HCT116 (cell line): Measurements from ENCODE around the gene TLE5. TPM values are rescaled to one million over a fixed set of nuclear protein-coding genes. Genes with fewer than 3 reads are reported as not detected.

ENCODE experiments used
- ATAC-seq: fragments of 200-7000 bp; cut with Tn5 transposase; 2 replicates; pipeline ENCODE4 v1.9.1; 2020; ENCODE audit warnings: mild to moderate bottlenecking, moderate library complexity
- BruUV-seq: library from RNA; stranded (reverse); fragments of 400-500 nt; replicated peaks from 2 replicates; lab custom pipeline; 2021; lab: Mats Ljungman, UMichigan
- CTCF ChIA-PET: fragments of 300-600 bp; sonication (Branson Sonifier 250); formaldehyde crosslinking; loops from one replicate; lab custom pipeline; 2021; ENCODE audit warnings: antibody characterized with exemption; lab: Charles Lee
- POLR2A ChIA-PET: fragments of 300-600, 350-600 bp; sonication (Branson Sonifier 250); formaldehyde crosslinking; loops from one replicate; lab custom pipeline; 2021; ENCODE audit warnings: antibody characterized with exemption; lab: Charles Lee
- RAD21 ChIA-PET, 2 experiments: fragments of 300-600 bp; sonication (Branson Sonifier 250); formaldehyde crosslinking; loops; one replicate each; lab custom pipeline; 2023; ENCODE audit warnings: low total read pairs in 2 of 2; ENCODE audit not compliant: uncharacterized antibody in 2 of 2, unreplicated experiment in 2 of 2, low non-redundant PET in 1 of 2; lab: Charles Lee
- DNase-seq: peaks from one replicate; pipeline ENCODE4 v3.0.0-alpha.2; 2010; ENCODE audit warnings: low read depth, low spot score
- H2AFZ ChIP-seq: fragments of 200-600 bp; shearing (Covaris generic), sonication (generic); 2 replicates; pipeline ENCODE4 v1.6.1; 2017; ENCODE audit warnings: low read depth, mixed run types, mixed read lengths, antibody characterized with exemption, low read length; ENCODE audit not compliant: poor library complexity, severe bottlenecking
- H3K27ac ChIP-seq: 2 replicates; pipeline ENCODE4 v1.5.1; 2012; ENCODE audit warnings: low read depth, low read length
- H3K27me3 ChIP-seq: fragments of 200-600 bp; sonication (generic); 2 replicates; pipeline ENCODE4 v1.6.1; 2016; ENCODE audit warnings: mixed run types, low read length, mixed read lengths; ENCODE audit not compliant: insufficient read depth
- H3K36me3 ChIP-seq, 2 experiments: fragments of 200-500 bp in 1 of 2; fragments of 200-600 bp in 1 of 2; sonication (Bioruptor generic) in 1 of 2; sonication (generic) in 1 of 2; 2 replicates each; pipeline versions ENCODE4 v1.5.1 to v1.6.1; 2014 to 2016; ENCODE audit warnings: low read length in 2 of 2, inconsistent platforms in 1 of 2, mixed read lengths in 1 of 2, mixed run types in 1 of 2; ENCODE audit not compliant: insufficient read depth in 2 of 2, control insufficient read depth in 1 of 2
- H3K4me1 ChIP-seq, 2 experiments: fragments of 200-600 bp in 1 of 2; sonication (generic) in 1 of 2; 2 replicates each; pipeline versions ENCODE4 v1.5.1 to v1.6.1; 2012 to 2017; ENCODE audit warnings: low read length in 2 of 2, inconsistent platforms in 1 of 2, mild to moderate bottlenecking in 1 of 2, mixed read lengths in 1 of 2, mixed run types in 1 of 2, moderate library complexity in 1 of 2; ENCODE audit not compliant: insufficient read depth in 2 of 2, control insufficient read depth in 1 of 2
- H3K4me2 ChIP-seq: fragments of 200-600 bp; sonication (generic); 2 replicates; pipeline ENCODE4 v1.6.1; 2017; ENCODE audit warnings: mixed run types, low read length, mixed read lengths
- H3K4me3 ChIP-seq, 2 experiments: fragments of 200-600 bp in 1 of 2; sonication (generic) in 1 of 2; replicated peaks in 1 of 2; 2 replicates each; pipeline ENCODE4 v1.5.1; 2011 to 2016; ENCODE audit warnings: low read length in 2 of 2, control low read depth in 1 of 2, low read depth in 1 of 2, mild to moderate bottlenecking in 1 of 2, mixed read lengths in 1 of 2, mixed run types in 1 of 2
- H3K79me2 ChIP-seq: fragments of 200-600 bp; sonication (generic); 2 replicates; pipeline ENCODE4 v1.6.1; 2017; ENCODE audit warnings: mild to moderate bottlenecking, mixed run types, low read length, moderate library complexity, mixed read lengths; ENCODE audit not compliant: insufficient read depth
- H3K9ac ChIP-seq: fragments of 200-600 bp; sonication (generic); 2 replicates; pipeline ENCODE4 v1.6.1; 2016; ENCODE audit warnings: low read length, mixed read lengths
- H3K9me2 ChIP-seq: fragments of 200-600 bp; sonication (generic), shearing (Covaris generic); 2 replicates; pipeline ENCODE4 v1.6.1; 2017; ENCODE audit warnings: mixed run types, mild to moderate bottlenecking, moderate library complexity; ENCODE audit not compliant: insufficient read depth
- H3K9me3 ChIP-seq, 2 experiments: fragments of 200-500 bp in 1 of 2; fragments of 200-600 bp in 1 of 2; sonication (Bioruptor generic) in 1 of 2; sonication (generic) in 1 of 2; 2 replicates each; pipeline ENCODE4 v1.6.1; 2014 to 2017; ENCODE audit warnings: low read length in 2 of 2, mixed read lengths in 2 of 2, inconsistent platforms in 1 of 2, low read depth in 1 of 2, mild to moderate bottlenecking in 1 of 2, mixed run types in 1 of 2, moderate library complexity in 1 of 2; ENCODE audit not compliant: control insufficient read depth in 1 of 2, insufficient read depth in 1 of 2
- H4K20me1 ChIP-seq: fragments of 200-600 bp; sonication (generic), shearing (Covaris generic); 2 replicates; pipeline ENCODE4 v1.6.1; 2017; ENCODE audit warnings: mixed run types, mild to moderate bottlenecking, moderate library complexity; ENCODE audit not compliant: insufficient read depth
- CEBPB ChIP-seq: IDR thresholded peaks from 2 replicates; pipeline ENCODE4 v1.6.1; 2012; ENCODE audit warnings: low read depth
- EGR1 ChIP-seq: IDR thresholded peaks from 2 replicates; pipeline ENCODE4 v1.6.1; 2012; ENCODE audit warnings: low read depth
- ELF1 ChIP-seq: IDR thresholded peaks from 2 replicates; pipeline ENCODE4 v1.6.1; 2012; ENCODE audit warnings: low read depth, borderline replicate concordance
- EZH2phosphoT487 ChIP-seq: fragments of 200-600 bp; IDR thresholded peaks from 2 replicates; pipeline ENCODE4 v1.6.1; 2018; ENCODE audit warnings: antibody characterized with exemption, borderline replicate concordance
- POLR2AphosphoS5 ChIP-seq: IDR thresholded peaks from 2 replicates; pipeline ENCODE4 v1.6.1; 2011; ENCODE audit warnings: mild to moderate bottlenecking, low read depth, low read length, moderate library complexity
- SP1 ChIP-seq: IDR thresholded peaks from 2 replicates; pipeline ENCODE4 v1.6.1; 2012; ENCODE audit warnings: low read depth
- ZFX ChIP-seq: fragments of 450-650 bp; IDR thresholded peaks from 2 replicates; pipeline ENCODE4 v1.6.1; 2017
- ZNF274 ChIP-seq: fragments of 200-500 bp; sonication (Bioruptor generic); IDR thresholded peaks from 2 replicates; pipeline ENCODE4 v1.6.1; 2014; ENCODE audit warnings: mild to moderate bottlenecking, low read depth, low read length, inconsistent platforms
- intact Hi-C: fragments of 100-400 bp; cut with micrococcal nuclease; formaldehyde crosslinking; loops from 2 replicates; pipeline ENCODE4 v1.10.0; 2022
- total RNA-seq: library from RNA; stranded (reverse); gene quantifications from one replicate; pipeline ENCODE4 v1.2.1, GENCODE V29; 2021; ENCODE audit not compliant: unreplicated experiment
- TF ChIP-seq, protein P1 (sequence below), 3 experiments: fragments of 200-600 bp in 1 of 3; sonication (generic) in 1 of 3; IDR thresholded peaks in 2 of 3; conservative IDR thresholded peaks in 1 of 3; 2 replicates each; pipeline ENCODE4 v1.5.1; 2012 to 2017; ENCODE audit warnings: low read depth in 2 of 3, low read length in 2 of 3, antibody characterized with exemption in 1 of 3, borderline replicate concordance in 1 of 3, control low read depth in 1 of 3, mild to moderate bottlenecking in 1 of 3, mixed read lengths in 1 of 3, mixed run types in 1 of 3, moderate library complexity in 1 of 3; ENCODE audit not compliant: insufficient read depth in 1 of 3

Gene TLE5
- total RNA-seq, 1 experiment from 2014 or later = 263 TPM

DNA sequence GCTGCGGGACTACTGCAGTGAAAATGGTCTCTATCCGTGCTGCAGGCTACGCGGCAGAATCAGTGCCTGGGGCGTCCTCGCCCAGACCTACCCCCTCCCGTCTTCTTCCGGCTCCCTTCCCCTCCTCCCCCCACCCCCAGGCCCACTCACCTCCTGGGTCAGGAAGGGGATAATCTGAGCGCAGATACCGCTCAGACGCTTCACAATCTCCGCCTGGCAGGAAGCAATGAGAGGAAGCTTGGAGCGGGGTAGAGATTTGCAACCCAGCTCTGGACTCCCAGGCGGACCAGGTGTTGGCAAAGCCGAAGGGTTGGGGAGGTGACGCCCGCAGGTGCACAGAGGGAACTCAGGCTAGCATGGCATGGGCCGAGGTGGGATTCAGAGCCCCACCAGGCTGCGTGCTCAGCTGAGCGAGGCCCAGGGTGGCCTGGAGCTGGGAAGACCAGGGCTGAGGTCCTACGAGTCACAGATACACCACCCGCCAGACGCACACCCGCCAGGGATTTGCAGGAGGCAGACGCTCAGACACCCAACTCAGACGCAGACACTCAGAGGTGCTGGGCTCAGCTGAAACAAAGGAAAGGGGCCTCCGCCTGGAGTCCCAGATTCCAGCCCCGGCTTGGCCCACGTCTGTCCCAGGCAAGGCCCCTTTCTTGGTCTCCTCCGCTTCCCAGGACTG lies 37.3 kb downstream of the TLE5 start:
- ChIA-PET CTCF (no interaction called here), RAD21 (no interaction called here), POLR2A (no interaction called here)
- no peak overlapping the region for H3K9ac ChIP-seq
- no peaks in the 10 kb centered on the region for H3K9me2 ChIP-seq
- no peak overlapping the region for H3K4me2 ChIP-seq
- no peaks in the 10 kb centered on the region for H3K27me3 ChIP-seq
- peaks cover 0 to 13% of the 10 kb centered on the region in 2 experiments; a peak in 2 of 4 replicates for H3K4me1 ChIP-seq
- DNase-seq (no peak), ATAC-seq (no peak)
- no TSS peak for BruUV-seq
- intact Hi-C loops = no loop called here
- H4K20me1 ChIP-seq = no peaks in the 10 kb centered on the region
- no peaks in the 10 kb centered on the region for H3K9me3 ChIP-seq
- H3K4me3 ChIP-seq = no peak overlapping the region
- no peak overlapping the region for H2AFZ ChIP-seq
- TF ChIP-seq, protein P1, sequence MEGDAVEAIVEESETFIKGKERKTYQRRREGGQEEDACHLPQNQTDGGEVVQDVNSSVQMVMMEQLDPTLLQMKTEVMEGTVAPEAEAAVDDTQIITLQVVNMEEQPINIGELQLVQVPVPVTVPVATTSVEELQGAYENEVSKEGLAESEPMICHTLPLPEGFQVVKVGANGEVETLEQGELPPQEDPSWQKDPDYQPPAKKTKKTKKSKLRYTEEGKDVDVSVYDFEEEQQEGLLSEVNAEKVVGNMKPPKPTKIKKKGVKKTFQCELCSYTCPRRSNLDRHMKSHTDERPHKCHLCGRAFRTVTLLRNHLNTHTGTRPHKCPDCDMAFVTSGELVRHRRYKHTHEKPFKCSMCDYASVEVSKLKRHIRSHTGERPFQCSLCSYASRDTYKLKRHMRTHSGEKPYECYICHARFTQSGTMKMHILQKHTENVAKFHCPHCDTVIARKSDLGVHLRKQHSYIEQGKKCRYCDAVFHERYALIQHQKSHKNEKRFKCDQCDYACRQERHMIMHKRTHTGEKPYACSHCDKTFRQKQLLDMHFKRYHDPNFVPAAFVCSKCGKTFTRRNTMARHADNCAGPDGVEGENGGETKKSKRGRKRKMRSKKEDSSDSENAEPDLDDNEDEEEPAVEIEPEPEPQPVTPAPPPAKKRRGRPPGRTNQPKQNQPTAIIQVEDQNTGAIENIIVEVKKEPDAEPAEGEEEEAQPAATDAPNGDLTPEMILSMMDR (IDR thresholded peaks at IDR 0.05 in 2 of 3, conservative IDR thresholded peaks at IDR 0.05 in 1 of 3; ENCODE audit: borderline replicate concordance in 1 of 3, insufficient read depth in 1 of 3, low read depth in 2 of 3, low read length in 2 of 3) = no peak
- TF ChIP-seq SP1 = no peak
- TF ChIP-seq POLR2AphosphoS5 = no peak
- TF ChIP-seq ZFX = no peak
- TF ChIP-seq EZH2phosphoT487 = no peak
- TF ChIP-seq EGR1 = no peak
- no peak for TF ChIP-seq ELF1
- TF ChIP-seq CEBPB = no peak
- H3K79me2 ChIP-seq = no peaks in the 10 kb centered on the region
- H3K27ac ChIP-seq = no peak overlapping the region
- H3K36me3 ChIP-seq = no peaks in the 10 kb centered on the region

DNA sequence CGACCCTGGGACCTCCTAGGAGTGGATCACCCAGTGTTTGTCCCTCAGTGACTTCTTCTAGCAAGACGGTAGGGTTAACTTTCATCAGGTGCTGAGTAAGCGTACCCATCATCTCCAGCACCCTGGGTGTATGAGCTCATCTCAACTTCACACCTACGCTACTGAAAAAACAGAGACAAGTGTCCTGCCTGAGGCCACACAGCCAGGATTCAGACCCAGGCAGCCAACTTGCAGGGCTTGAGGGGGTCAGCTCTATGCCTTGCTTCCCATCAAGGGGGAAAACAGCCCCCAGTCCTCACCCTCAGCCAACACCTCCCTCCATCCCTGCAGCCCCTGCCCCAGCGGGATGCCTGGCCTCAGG lies 37.8 kb downstream of the TLE5 start:
- no peak for DNase-seq
- Histone ChIP-seq H3K9me3 (no peaks in the 10 kb centered on the region), H3K27me3 (no peaks in the 10 kb centered on the region), H3K4me3 (no peak overlapping the region), H3K9me2 (no peaks in the 10 kb centered on the region), H3K4me2 (no peak overlapping the region), H4K20me1 (no peaks in the 10 kb centered on the region), H3K27ac (no peak overlapping the region), H3K4me1 (peaks cover 0 to 8% of the 10 kb centered on the region in 2 experiments; a peak in 2 of 4 replicates), H3K9ac (no peak overlapping the region), H3K79me2 (no peaks in the 10 kb centered on the region), H3K36me3 (no peaks in the 10 kb centered on the region), H2AFZ (no peak overlapping the region)
- no peak for ATAC-seq
- TF ChIP-seq ZNF274 = no peak
- intact Hi-C loops = no loop called here
- BruUV-seq = no TSS peak
- POLR2A ChIA-PET = no interaction called here
- RAD21 ChIA-PET = no interaction called here
- CTCF ChIA-PET = no interaction called here
